Kidney (tissue), 14 donors: ENCODE measurements around the gene PXN. TPM values are rescaled to one million over a fixed set of nuclear protein-coding genes. Genes with fewer than 3 reads are reported as not detected.

Experiments
- DNase-seq, 5 donors: peaks; one replicate each; pipeline ENCODE4 v3.0.0-alpha.2; 2013 to 2020
- FAIRE-seq: peaks from 2 replicates; lab custom pipeline; 2012; peaks lifted over from hg19 to GRCh38; lab: Jason Lieb, UNC
- H3K27ac ChIP-seq, 2 donors: one replicate each; pipeline ENCODE4 v1.7.0; 2013; ENCODE audit warnings: low read depth in 2 of 2, low read length in 2 of 2, inconsistent platforms in 1 of 2
- H3K27me3 ChIP-seq: one replicate; pipeline ENCODE4 v1.7.1; 2013; ENCODE audit warnings: low read length, inconsistent platforms; ENCODE audit not compliant: control insufficient read depth, insufficient read depth
- H3K36me3 ChIP-seq, 3 donors: one replicate each; pipeline versions ENCODE4 v1.7.0 to v1.7.1; 2013; ENCODE audit warnings: low read length in 3 of 3, control low read depth in 1 of 3, inconsistent platforms in 1 of 3; ENCODE audit not compliant: insufficient read depth in 3 of 3, control insufficient read depth in 2 of 3
- H3K4me1 ChIP-seq, 3 donors: one replicate each; pipeline versions ENCODE4 v1.7.0 to v1.7.1; 2013; ENCODE audit warnings: low read length in 3 of 3, inconsistent platforms in 1 of 3, low read depth in 1 of 3; ENCODE audit not compliant: control insufficient read depth in 2 of 3, insufficient read depth in 2 of 3
- H3K4me3 ChIP-seq, 3 donors: one replicate each; pipeline versions ENCODE4 v1.7.0 to v1.8.1; 2013; ENCODE audit warnings: low read length in 3 of 3, control low read depth in 1 of 3, inconsistent platforms in 1 of 3
- H3K9ac ChIP-seq, 3 donors: one replicate each; pipeline versions ENCODE4 v1.7.0 to v1.7.1; 2013; ENCODE audit warnings: low read length in 3 of 3, control low read depth in 1 of 3, inconsistent platforms in 1 of 3
- H3K9me3 ChIP-seq, 3 donors: one replicate each; pipeline versions ENCODE4 v1.7.0 to v1.7.1; 2013; ENCODE audit warnings: low read length in 3 of 3, control low read depth in 1 of 3, inconsistent platforms in 1 of 3; ENCODE audit not compliant: control insufficient read depth in 2 of 3, insufficient read depth in 1 of 3
- CTCF ChIP-seq: IDR thresholded peaks from 3 replicates; pipeline ENCODE4 v1.5.1; 2012; ENCODE audit warnings: mild to moderate bottlenecking, moderate library complexity, borderline replicate concordance; ENCODE audit not compliant: insufficient read depth; ENCODE audit errors: extremely low read depth
- intact Hi-C: fragments of 100-400 bp; cut with DNase I; formaldehyde crosslinking; loops from one replicate; pipeline ENCODE4 v1.11.1; 2022
- polyA plus RNA-seq: library from polyadenylated mRNA; stranded (reverse); fragments of 350-450 nt; fragmentation: Illumina TruSeq; extraction: RNeasy Lipid Tissue Mini Kit (QIAGEN cat#74804); gene quantifications from one replicate; pipeline ENCODE4 v1.2.3, GENCODE V29; 2014; ENCODE audit warnings: low read depth, low replicate concordance; ENCODE audit not compliant: insufficient read depth
- total RNA-seq: library from RNA; stranded (reverse); fragmentation: NEBNext Ultra II Directional; extraction: Animal tissue kit (Norgen Biotek cat#: 25700); gene quantifications from one replicate; pipeline ENCODE4 v1.2.1, GENCODE V29; 2021
- donor health status: control.
- donor health status: control.
- donor health status: control.
- donor health status: control.
- donor health status: control.
- donor health status: DM: yes; HTN: yes; CAD: no.
- donor health status: Normal renal cell carcinoma (clear cell type).

The PXN gene
- total and polyA plus RNA-seq, 2 donors from 2014 or later = 57.1 to 133 TPM

- intact Hi-C loops = no loop called here
- FAIRE-seq (no peak), DNase-seq (peak in 1 of 5 donors; percentile 60)
- Histone ChIP-seq H3K27ac (peak overlapping the region in 1 of 2 donors; percentile 28), H3K27me3 (no peaks in the 10 kb centered on the region), H3K9ac (no peak overlapping the region), H3K4me1 (peaks cover 5 to 20% (median 19%) of the 10 kb centered on the region in 3 donors), H3K4me3 (no peak overlapping the region), H3K9me3 (no peaks in the 10 kb centered on the region), H3K36me3 (no peaks in the 10 kb centered on the region)
- no peak for TF ChIP-seq CTCF
These were observed 2.2 kb upstream of the PXN start for GRCh38 chr12:120267736-120268135.

- Histone ChIP-seq H3K9ac (no peak overlapping the region), H3K27me3 (no peaks in the 10 kb centered on the region), H3K27ac (no peak overlapping the region), H3K4me3 (no peak overlapping the region), H3K36me3 (no peaks in the 10 kb centered on the region), H3K9me3 (no peaks in the 10 kb centered on the region), H3K4me1 (peaks cover 7 to 34% (median 32%) of the 10 kb centered on the region in 3 donors)
- no peak for TF ChIP-seq CTCF
- FAIRE-seq = no peak
- DNase-seq = no peak
- intact Hi-C loops = no loop called here
These were observed 795 bp upstream of the PXN start for GRCh38 chr12:120266180-120266870.

GRCh38 chr12:120264904-120265472, 542 bp downstream of the PXN start:
- H3K4me1 ChIP-seq = peaks cover 7 to 37% (median 37%) of the 10 kb centered on the region in 3 donors
- intact Hi-C loops = loop anchor here (5.0 kb wide), 1 partner anchor 38 kb away; no protein-coding TSS in a partner anchor
- H3K36me3 ChIP-seq = no peaks in the 10 kb centered on the region
- no peak for FAIRE-seq
- peak overlapping the region; percentile 92 to 96 for H3K27ac ChIP-seq
- H3K27me3 ChIP-seq = no peaks in the 10 kb centered on the region
- peak overlapping the region; percentile 56 to 85 (median 80) for H3K4me3 ChIP-seq
- H3K9ac ChIP-seq = peak overlapping the region; percentile 9 to 93 (median 90)
- peak in 1 of 5 donors; percentile 80 for DNase-seq
- no peaks in the 10 kb centered on the region for H3K9me3 ChIP-seq
- no peak for TF ChIP-seq CTCF
